Measurements from ENCODE around the gene SPTBN1. TPM values are rescaled to one million over a fixed set of nuclear protein-coding genes. Genes with fewer than 3 reads are reported as not detected.
A peak's percentile ranks its signal among the peaks of the same experiment; 100 is the strongest.

Gene SPTBN1
- total RNA-seq, 2 donors from 2014 or later, result 179 to 194 TPM

DNA sequence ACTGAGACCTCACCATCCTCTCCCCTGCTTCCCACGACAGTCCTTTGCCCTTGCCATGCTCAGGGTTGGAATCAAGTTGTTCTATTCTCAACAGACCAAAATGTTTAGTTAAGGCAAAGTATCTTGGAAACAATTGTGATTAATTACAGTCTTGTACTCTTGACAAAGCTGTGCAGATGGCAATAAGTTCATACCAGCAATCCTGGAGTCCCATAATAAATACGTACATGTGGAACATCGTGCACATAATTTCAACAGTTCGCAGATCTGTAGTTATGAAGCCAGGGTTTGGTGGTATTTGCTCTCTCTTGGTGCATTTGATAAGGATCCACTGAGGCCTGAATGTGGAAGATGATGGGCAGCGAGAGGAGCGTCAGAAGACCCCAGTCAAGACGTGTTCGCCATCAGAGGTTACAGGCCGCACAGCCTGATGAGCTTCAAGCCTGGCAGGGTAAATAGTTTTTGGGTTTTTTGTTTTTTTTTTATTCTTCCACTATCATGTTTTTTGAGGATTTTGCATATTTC lies 214.4 kb downstream of the SPTBN1 start:
- H3K4me1 Mint-ChIP-seq, result peaks cover 3% of the 10 kb centered on the region
- TF ChIP-seq, protein P1, sequence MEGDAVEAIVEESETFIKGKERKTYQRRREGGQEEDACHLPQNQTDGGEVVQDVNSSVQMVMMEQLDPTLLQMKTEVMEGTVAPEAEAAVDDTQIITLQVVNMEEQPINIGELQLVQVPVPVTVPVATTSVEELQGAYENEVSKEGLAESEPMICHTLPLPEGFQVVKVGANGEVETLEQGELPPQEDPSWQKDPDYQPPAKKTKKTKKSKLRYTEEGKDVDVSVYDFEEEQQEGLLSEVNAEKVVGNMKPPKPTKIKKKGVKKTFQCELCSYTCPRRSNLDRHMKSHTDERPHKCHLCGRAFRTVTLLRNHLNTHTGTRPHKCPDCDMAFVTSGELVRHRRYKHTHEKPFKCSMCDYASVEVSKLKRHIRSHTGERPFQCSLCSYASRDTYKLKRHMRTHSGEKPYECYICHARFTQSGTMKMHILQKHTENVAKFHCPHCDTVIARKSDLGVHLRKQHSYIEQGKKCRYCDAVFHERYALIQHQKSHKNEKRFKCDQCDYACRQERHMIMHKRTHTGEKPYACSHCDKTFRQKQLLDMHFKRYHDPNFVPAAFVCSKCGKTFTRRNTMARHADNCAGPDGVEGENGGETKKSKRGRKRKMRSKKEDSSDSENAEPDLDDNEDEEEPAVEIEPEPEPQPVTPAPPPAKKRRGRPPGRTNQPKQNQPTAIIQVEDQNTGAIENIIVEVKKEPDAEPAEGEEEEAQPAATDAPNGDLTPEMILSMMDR (conservative IDR thresholded peaks at IDR 0.05), result no peak
- H3K9ac ChIP-seq (ENCODE audit: extremely low read depth, low read length, poor library complexity, severe bottlenecking), result no peak overlapping the region
- no peaks in the 10 kb centered on the region for H3K4me1 ChIP-seq (ENCODE audit: control insufficient read depth, insufficient read depth, low read length)
- H3K9me3 Mint-ChIP-seq, result no peaks in the 10 kb centered on the region
- H3K9me3 ChIP-seq (ENCODE audit: control insufficient read depth, low read length), result no peaks in the 10 kb centered on the region
- H3K27me3 Mint-ChIP-seq (ENCODE audit: insufficient read depth), result no peaks in the 10 kb centered on the region
- DNase-seq, result no peak
- H3K4me3 ChIP-seq (ENCODE audit: low read length), result no peak overlapping the region
- no peak overlapping the region for H3K27ac Mint-ChIP-seq
- no peak overlapping the region for H3K27ac ChIP-seq (ENCODE audit: low read depth, low read length)
- peaks cover 51% of the 10 kb centered on the region for H3K36me3 Mint-ChIP-seq (ENCODE audit: low read depth)
- no peak overlapping the region for H3K4me3 Mint-ChIP-seq
- 89 to 97% methylated on average over 9 of the region's 9 CpGs for WGBS, 2 experiments (ENCODE audit: insufficient coverage in 1 of 2, insufficient read length in 1 of 2)
- no peaks in the 10 kb centered on the region for H3K27me3 ChIP-seq (ENCODE audit: control insufficient read depth, insufficient read depth, low read length, poor library complexity, severe bottlenecking)
- H3K36me3 ChIP-seq (ENCODE audit: control insufficient read depth, insufficient read depth, low read length), result peaks cover 68% of the 10 kb centered on the region

DNA sequence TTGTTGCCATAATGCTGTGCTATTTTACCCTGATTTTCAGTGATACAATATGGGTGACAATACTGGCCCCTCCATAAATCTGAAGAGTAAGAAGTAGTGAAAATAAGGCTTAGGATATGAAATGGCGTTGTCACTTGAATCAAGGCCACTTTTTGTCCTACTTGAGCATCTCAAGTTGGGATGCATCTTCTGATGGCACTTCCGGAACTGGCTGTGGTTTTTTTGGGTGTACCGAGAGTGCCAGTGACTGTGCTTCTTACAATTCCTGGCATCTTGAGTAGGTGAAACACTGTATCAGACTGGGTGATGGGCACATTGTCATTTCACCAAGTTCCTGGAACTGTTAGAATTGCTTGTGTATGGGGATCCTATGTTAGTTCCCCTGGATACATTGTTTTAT lies 214.9 kb downstream of the SPTBN1 start:
- H3K4me1 Mint-ChIP-seq, result peaks cover 3% of the 10 kb centered on the region
- Histone ChIP-seq H3K4me3 (ENCODE audit: low read length) (no peak overlapping the region), H3K27ac (ENCODE audit: low read depth, low read length) (no peak overlapping the region), H3K4me1 (ENCODE audit: control insufficient read depth, insufficient read depth, low read length) (no peaks in the 10 kb centered on the region), H3K27me3 (ENCODE audit: control insufficient read depth, insufficient read depth, low read length, poor library complexity, severe bottlenecking) (no peaks in the 10 kb centered on the region), H3K9ac (ENCODE audit: extremely low read depth, low read length, poor library complexity, severe bottlenecking) (no peak overlapping the region), H3K36me3 (ENCODE audit: control insufficient read depth, insufficient read depth, low read length) (peaks cover 63% of the 10 kb centered on the region), H3K9me3 (ENCODE audit: control insufficient read depth, low read length) (no peaks in the 10 kb centered on the region)
- no peak overlapping the region for H3K27ac Mint-ChIP-seq
- WGBS, 2 experiments (ENCODE audit: insufficient coverage in 1 of 2, insufficient read length in 1 of 2), result 90 to 100% methylated on average over 1 to 3 of the region's 3 CpGs
- no peak for DNase-seq
- H3K4me3 Mint-ChIP-seq, result no peak overlapping the region
- TF ChIP-seq, protein P1 (conservative IDR thresholded peaks at IDR 0.05), result no peak
- H3K9me3 Mint-ChIP-seq, result no peaks in the 10 kb centered on the region
- peaks cover 46% of the 10 kb centered on the region for H3K36me3 Mint-ChIP-seq (ENCODE audit: low read depth)
- no peaks in the 10 kb centered on the region for H3K27me3 Mint-ChIP-seq (ENCODE audit: insufficient read depth)

DNA sequence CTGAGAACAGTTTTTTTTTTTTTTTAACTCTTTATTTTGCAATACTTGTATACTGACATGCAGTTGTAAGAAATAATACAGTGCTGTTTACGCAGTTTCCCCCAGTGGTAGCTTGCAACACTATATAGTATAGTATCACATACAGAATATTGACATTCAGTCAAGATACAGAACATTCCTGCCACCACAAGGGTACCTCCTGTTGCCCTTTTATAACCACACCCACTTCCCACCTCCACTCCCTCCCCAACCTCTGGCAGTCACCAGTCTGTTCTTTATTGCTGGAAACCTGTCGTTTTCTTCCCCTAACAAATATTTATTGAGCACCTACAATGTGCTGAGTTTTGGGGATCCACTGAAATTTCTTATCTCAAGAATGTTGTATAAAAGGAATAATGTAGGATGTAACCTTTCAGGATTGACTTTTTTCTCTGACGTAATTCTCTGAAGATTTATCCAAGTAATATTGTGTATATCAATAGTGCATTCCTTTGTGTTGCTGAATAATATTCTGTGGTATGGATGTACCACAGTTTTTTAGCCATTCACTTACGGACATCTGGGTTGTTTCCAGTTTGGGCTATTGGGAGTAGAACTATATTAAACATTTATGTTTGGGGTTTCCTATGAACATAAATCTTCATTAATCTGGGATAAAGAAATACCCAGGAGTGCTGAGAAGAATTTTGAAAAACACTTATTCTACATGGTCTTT lies 215.9 kb downstream of the SPTBN1 start:
- Histone ChIP-seq H3K27me3 (ENCODE audit: control insufficient read depth, insufficient read depth, low read length, poor library complexity, severe bottlenecking) (no peaks in the 10 kb centered on the region), H3K4me1 (ENCODE audit: control insufficient read depth, insufficient read depth, low read length) (no peaks in the 10 kb centered on the region), H3K36me3 (ENCODE audit: control insufficient read depth, insufficient read depth, low read length) (peaks cover 53% of the 10 kb centered on the region), H3K9me3 (ENCODE audit: control insufficient read depth, low read length) (no peaks in the 10 kb centered on the region), H3K4me3 (ENCODE audit: low read length) (no peak overlapping the region), H3K27ac (ENCODE audit: low read depth, low read length) (no peak overlapping the region), H3K9ac (ENCODE audit: extremely low read depth, low read length, poor library complexity, severe bottlenecking) (no peak overlapping the region)
- Mint-ChIP-seq H3K36me3 (ENCODE audit: low read depth) (peaks cover 36% of the 10 kb centered on the region), H3K9me3 (no peaks in the 10 kb centered on the region), H3K4me3 (no peak overlapping the region), H3K27ac (no peak overlapping the region), H3K4me1 (peaks cover 3% of the 10 kb centered on the region), H3K27me3 (ENCODE audit: insufficient read depth) (no peaks in the 10 kb centered on the region)
- TF ChIP-seq, protein P1 (conservative IDR thresholded peaks at IDR 0.05), result peak; percentile 10
- 93 to 100% methylated on average over 2 to 4 of the region's 4 CpGs for WGBS, 2 experiments (ENCODE audit: insufficient coverage in 1 of 2, insufficient read length in 1 of 2)
- no peak for DNase-seq

Measured in endodermal cell (in vitro differentiated cells).